ENCODE data around the gene IL1A.
"Not testable (repeated sequence)": the region's sequence is repeated elsewhere in the genome, so short reads cannot be mapped to it uniquely, and the experiment has no call there.

The IL1A gene, protein sequence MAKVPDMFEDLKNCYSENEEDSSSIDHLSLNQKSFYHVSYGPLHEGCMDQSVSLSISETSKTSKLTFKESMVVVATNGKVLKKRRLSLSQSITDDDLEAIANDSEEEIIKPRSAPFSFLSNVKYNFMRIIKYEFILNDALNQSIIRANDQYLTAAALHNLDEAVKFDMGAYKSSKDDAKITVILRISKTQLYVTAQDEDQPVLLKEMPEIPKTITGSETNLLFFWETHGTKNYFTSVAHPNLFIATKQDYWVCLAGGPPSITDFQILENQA

GRCh38 chr2:112784199-112785189, at the start of gene IL1A:
Gene IL1A, minus strand, starts transcription at chr2:112784493. Its CDS starts 723 bp downstream, at chr2:112783770.
- peak; percentile 68 for DNase-seq (ENCODE audit: low spot score)

DNA sequence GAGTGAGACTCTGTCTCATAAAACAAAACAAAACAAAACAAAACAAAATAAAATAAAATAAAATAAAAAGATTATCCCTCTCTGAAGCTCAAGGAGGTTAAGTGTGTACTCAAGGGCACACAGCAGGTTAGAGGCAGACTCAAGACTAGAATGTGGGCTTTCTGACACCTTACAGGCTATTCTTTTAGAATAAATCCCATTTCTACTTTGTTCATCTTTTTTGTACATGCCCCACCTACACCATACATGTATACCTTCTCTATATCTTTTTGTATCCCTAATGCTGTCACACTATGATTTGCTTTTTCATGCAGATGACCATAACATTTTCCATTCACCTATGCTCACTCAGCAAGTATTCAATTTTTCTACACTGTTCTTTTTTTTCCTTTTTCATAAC, 49.7 kb upstream of the IL1A start:
- no peak for DNase-seq (ENCODE audit: low spot score)

DNA sequence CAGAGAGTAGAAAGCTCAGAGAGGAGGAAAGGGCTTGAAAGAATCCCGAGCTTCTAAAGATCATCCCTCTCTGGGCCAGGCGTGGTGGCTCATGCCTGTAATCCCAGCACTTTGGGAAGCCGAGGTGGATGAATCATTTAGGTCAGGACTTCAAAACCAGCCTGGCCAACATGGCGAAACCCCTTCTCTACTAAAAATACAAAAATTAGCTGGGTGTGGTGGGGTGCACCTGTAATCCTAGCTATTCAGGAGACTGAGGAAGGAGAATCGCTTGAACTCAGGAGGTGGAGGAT, 49.3 kb upstream of the IL1A start:
- not testable (repeated sequence) for DNase-seq (ENCODE audit: low spot score)

DNA sequence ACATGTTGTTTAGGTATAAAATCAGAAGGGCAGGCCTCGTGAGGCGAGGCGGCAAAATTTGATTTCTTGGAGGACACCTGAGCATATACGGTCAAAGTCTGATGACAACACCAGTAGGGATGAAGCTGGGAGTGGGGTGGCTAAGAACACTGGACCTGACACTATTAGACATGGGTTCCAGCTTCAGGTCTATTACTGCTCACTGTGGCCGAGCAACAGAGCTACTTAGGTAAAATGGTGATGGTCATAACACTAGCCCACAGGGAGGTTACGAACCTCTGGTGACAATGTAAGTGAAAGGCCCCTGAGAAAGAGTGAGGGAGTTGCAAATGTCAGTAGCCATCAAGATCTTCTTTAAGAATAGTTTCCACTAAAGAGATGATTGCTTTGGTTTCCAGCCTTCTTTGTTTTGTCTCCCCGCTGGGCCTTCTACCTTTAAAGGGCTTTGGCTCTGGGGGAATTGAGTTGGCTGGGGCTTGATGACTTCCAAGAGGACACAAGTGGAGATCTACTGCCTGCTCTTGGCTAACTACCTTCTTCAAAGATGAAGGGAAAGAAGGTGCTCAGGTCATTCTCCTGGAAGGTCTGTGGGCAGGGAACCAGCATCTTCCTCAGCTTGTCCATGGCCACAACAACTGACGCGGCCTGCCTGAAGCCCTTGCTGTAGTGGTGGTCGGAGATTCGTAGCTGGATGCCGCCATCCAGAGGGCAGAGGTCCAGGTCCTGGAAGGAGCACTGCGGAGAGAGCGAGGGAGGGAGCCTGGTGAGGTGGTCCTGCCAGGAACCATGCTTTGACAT, 48.7 kb upstream of the IL1A start:
- no peak for DNase-seq (ENCODE audit: low spot score)

DNA sequence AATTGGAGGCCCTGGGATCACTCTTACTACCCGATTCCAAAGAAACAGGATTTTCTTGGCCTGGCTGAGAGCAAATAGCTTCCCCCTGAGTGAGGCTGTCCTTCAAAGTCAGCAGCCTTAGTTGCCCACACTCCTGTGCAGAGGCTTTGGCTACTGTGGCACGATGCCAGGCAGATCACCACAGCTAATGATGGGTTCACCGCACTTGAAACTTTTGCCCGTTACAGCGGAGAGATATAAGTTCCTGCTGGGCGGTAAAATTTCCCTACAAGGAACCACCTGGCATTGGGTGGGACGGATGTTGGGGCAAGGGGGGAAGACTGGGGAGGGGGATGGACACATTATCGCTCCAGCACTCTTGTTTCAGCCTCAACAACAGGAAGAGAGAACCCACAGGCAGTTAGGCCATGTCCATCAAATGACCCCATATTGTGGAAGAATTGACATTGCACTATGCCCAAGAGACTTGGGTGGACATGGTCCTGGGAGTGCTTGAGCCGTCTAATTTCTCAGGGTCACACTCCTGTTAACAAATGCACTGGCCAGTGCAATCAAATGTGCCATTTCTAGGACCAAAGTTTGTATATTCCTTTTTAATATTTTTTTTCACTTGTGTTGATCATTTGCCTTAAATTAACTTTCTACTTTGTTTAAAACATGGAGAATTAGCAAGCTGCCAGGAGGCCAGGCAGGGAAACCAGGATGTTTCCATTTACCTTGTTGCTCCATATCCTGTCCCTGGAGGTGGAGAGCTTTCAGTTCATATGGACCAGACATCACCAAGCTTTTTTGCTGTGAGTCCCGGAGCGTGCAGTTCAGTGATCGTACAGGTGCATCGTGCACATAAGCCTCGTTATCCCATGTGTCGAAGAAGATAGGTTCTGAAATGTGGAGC, 47.9 kb upstream of the IL1A start:
- DNase-seq (ENCODE audit: low spot score), result no peak

DNA sequence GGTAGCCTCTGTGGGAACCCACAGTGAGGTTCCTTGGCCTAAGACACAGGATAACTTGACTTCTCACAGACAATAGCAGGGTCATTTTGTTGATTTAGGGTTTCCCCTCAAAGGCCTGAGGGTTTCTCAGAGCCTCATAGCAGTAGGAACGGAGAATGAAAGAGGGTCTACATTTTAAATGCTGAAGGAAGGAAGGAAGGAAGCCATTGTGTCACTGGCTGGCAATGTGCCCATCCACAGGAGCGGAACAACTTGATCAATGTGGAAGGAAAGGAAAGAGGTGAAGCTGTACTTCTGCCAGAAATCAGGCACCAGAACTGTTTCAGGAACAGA, 47.2 kb upstream of the IL1A start:
- no peak for DNase-seq (ENCODE audit: low spot score)

GRCh38 chr2:112830682-112831512, 46.6 kb upstream of the IL1A start:
- no peak for DNase-seq (ENCODE audit: low spot score)

DNA sequence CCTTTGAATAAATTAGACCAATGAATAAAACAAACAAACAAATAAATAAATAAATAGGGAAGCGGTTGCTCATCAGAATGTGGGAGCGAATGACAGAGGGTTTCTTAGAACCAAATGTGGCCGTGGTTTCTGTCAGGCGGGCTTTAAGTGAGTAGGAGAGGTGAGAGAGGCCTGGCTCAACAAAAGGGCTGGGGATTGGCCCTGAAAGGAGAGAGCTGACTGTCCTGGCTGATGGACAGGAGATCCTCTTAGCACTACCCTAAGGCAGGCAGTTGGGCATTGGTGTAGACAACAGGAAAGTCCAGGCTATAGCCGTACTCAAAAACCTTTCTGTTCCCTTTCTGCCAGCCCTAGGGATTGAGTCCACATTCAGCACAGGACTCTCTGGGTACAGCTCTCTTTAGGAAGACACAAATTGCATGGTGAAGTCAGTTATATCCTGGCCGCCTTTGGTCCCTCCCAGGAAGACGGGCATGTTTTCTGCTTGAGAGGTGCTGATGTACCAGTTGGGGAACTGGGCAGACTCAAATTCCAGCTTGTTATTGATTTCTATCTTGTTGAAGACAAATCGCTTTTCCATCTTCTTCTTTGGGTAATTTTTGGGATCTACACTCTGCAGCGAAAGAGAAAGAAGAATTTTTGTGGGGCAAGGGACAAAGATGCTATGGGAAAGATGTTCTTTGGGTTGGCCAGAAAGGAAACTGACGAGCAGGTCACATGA, 45.8 kb upstream of the IL1A start:
- DNase-seq (ENCODE audit: low spot score), result no peak

GRCh38 chr2:112829101-112829960, 45.0 kb upstream of the IL1A start:
- DNase-seq (ENCODE audit: low spot score), result no peak

DNA sequence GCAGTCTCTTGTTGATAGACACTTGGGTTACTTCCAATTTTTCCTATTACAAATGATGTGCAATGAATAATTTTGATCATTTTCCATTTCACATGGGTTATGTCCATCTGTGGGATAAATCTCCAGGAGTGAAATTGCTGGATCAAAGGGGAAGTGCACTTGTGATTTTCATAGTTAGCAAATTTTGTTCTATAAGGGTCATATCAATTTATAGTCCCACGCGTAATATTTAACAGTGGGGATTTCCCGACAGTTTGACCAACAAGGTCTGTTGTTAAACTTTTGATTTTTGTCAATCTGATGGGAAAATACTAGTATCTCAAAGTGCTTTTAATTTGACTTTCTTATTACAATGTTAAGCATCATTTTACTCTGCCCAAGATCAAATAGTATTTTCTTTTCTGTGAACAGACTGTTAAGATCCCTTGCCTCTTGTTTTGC, 44.0 kb upstream of the IL1A start:
- no peak for DNase-seq (ENCODE audit: low spot score)

GRCh38 chr2:112827604-112828185, 43.4 kb upstream of the IL1A start:
- DNase-seq (ENCODE audit: low spot score), result no peak

- no peak for DNase-seq (ENCODE audit: low spot score)
These were observed 42.7 kb upstream of the IL1A start for GRCh38 chr2:112827009-112827408.

GRCh38 chr2:112825706-112826105, 41.4 kb upstream of the IL1A start:
- no peak for DNase-seq (ENCODE audit: low spot score)

DNA sequence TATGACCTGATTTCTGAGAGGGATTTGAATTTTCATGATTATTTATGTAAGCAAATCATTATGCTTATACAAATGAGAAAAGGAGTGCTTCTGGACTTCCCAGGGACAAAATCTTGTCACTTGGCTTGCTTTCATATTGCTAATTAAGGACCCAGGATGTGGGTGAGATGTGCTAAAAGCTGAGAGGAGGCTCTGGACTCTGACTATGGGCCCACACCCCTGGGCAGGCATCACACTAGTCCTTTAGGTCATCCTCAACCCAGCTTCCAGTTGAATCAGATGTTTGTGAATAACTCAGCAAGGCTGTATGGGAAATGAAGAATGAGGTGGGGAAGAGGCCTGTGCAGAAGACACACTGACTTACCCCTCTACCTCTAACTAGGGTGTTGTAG, 40.4 kb upstream of the IL1A start:
- DNase-seq (ENCODE audit: low spot score), result no peak

DNA sequence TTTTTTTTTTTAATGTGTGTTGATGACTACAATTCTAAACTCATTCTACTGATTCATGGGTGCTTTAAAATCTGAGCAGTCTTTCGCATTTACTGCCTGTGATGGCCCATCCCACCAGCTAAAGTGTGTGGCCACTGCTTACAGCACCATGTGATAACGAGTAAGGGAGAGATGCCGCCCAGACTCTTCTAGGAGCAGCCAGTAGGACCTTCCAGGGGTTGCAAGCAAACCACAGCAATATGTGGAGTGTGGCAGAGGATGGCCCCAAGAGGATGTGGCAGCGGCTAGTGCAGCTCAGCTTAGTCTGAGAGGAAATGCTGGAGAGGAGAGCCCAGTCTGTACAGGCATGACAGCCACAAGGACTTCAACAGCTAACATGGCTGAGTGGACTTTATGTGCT, 37.4 kb upstream of the IL1A start:
- DNase-seq (ENCODE audit: low spot score), result no peak

GRCh38 chr2:112821142-112821541, 36.8 kb upstream of the IL1A start:
- no peak for DNase-seq (ENCODE audit: low spot score)

DNA sequence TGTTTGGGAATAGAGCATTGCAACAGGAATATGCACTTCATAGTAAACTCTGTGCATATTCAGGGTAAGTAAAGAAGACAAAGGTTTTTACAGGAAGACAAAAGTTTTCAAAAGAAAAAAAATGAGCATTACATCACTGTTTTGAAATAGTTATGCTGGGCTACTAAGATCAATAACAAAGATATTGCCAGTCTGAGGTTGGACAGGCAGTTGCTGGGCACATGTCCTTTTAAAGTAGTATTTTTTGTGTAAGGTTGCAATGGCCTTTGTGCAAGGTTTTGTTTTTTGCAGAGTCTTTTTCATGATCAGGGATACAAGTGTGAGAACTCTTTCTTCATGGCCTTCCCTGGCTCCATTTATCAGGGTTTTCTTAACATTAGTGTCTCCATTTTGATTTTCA, 36.0 kb upstream of the IL1A start:
- no peak for DNase-seq (ENCODE audit: low spot score)

DNA sequence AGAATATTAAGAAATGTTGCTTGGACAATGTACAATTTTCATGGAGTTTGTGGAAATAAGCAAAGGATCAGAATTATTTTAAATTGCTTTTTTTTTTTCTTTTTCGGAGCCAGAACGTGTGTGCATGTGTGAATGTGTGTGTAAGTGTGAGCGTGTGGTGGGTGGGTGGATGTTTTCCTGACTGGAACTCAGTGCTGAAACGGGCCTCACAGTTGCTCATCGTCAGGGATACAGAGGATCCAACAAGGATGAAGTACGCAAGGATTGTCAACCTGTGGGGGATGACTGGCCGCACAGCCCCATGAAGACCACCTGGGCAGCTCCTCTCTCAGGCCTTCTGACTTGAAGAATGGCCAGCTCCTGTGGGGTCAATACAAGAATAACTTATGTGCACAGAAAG, 34.8 kb upstream of the IL1A start:
- no peak for DNase-seq (ENCODE audit: low spot score)

All from pons (tissue), 1 donor.